ENCODE data around the gene ERBB3. TPM values are rescaled to one million over a fixed set of nuclear protein-coding genes. Genes with fewer than 3 reads are reported as not detected.
A peak's percentile ranks its signal among the peaks of the same experiment; 100 is the strongest.
"Not testable (repeated sequence)": the region's sequence is repeated elsewhere in the genome, so short reads cannot be mapped to it uniquely, and the experiment has no call there.

ERBB3 gene
- total RNA-seq, 4 donors from 2014 or later = 13.9 to 25.0 (median 19.0) TPM

DNA sequence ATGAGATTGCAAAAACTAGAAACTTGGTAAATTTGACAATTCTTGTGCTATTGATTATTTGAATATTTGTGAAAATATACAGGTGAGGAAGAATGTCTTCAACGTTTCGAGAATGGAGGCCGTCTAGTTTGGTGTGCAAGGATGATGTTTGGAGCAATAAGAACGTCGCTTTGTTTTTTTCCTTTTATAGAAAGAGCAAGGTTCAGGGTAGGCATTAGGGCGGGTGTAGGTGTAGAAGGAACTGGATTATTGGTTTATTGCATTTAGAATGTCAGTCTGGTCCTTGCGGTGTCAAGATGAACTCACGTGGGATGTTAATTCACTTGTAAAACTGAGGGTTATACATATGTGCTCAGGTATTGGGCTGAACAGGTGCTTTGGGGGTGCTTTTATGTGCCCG lies 37.1 kb upstream of the ERBB3 start:
- Histone ChIP-seq H3K27me3 (no peaks in the 10 kb centered on the region), H3K4me3 (peak overlapping the region; percentile 69 to 87 (median 82)), H3K36me3 (peaks cover 22 to 39% (median 31%) of the 10 kb centered on the region in 4 donors), H3K27ac (replicated peaks in 1 of 4) (peak overlapping the region; percentile 86 to 96 (median 89)), H3K9me3 (no peaks in the 10 kb centered on the region), H3K4me1 (peaks cover 15 to 27% (median 23%) of the 10 kb centered on the region in 4 donors)
- DNase-seq (ENCODE audit: extremely low spot score) = no peak
- WGBS = 53% methylated on average over 9 of the region's 9 CpGs
- TF ChIP-seq, protein P1, sequence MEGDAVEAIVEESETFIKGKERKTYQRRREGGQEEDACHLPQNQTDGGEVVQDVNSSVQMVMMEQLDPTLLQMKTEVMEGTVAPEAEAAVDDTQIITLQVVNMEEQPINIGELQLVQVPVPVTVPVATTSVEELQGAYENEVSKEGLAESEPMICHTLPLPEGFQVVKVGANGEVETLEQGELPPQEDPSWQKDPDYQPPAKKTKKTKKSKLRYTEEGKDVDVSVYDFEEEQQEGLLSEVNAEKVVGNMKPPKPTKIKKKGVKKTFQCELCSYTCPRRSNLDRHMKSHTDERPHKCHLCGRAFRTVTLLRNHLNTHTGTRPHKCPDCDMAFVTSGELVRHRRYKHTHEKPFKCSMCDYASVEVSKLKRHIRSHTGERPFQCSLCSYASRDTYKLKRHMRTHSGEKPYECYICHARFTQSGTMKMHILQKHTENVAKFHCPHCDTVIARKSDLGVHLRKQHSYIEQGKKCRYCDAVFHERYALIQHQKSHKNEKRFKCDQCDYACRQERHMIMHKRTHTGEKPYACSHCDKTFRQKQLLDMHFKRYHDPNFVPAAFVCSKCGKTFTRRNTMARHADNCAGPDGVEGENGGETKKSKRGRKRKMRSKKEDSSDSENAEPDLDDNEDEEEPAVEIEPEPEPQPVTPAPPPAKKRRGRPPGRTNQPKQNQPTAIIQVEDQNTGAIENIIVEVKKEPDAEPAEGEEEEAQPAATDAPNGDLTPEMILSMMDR (IDR thresholded peaks at IDR 0.05) = no peak
- no peak for TF ChIP-seq POLR2A (IDR thresholded peaks at IDR 0.05; ENCODE audit: low read depth)
- TF ChIP-seq EP300 (IDR thresholded peaks at IDR 0.05) = no peak
- TF ChIP-seq POLR2AphosphoS5 (IDR thresholded peaks at IDR 0.05) = no peak
- intact Hi-C loops (cut with DNase I) = no loop called here

DNA sequence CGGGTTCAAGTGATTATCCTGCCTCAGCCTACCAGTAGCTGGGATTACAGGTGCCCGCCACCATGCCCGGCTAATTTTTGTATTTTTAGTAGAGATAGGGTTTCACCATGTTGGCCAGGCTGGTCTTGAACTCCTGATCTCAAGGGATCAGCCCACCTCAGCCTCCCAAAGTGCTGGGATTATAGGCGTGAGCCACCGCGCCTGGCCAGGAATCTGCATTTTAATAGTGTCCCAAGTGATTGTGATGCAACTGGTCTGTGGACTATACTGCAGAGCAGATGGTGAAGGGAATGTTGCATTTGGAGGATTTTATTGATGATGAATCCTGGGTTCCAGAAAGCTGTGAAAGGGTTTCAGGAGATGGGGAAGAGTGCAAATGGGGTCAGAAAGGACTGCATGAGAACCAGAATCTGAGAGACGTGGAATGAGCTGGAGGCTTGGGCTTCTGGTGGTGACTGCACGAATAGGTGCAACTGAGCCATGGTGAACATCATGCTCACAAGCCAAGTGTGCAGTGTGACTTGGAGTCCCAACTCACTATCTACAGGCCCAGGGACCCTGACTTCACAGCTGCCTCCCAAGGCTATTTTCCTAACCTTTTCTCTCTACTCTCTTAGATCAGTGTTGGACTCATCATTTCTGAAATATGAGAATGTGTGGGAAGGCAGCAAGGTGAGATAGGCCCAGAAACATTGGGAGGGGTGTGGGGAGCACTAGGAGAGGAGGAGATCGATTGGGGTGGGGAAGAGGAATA lies 33.8 kb upstream of the ERBB3 start:
- no peaks in the 10 kb centered on the region for H3K9me3 ChIP-seq
- intact Hi-C loops (cut with DNase I) = loop anchor here (5.0 kb wide), 1 partner anchor 56 kb away; the partner anchor contains the start of gene PA2G4
- peak overlapping the region in 3 of 4 donors; percentile 9 to 58 (median 11) for H3K27ac ChIP-seq (replicated peaks in 1 of 4)
- no peaks in the 10 kb centered on the region for H3K27me3 ChIP-seq
- TF ChIP-seq POLR2AphosphoS5 (IDR thresholded peaks at IDR 0.05) (no peak), POLR2A (IDR thresholded peaks at IDR 0.05; ENCODE audit: low read depth) (no peak), EP300 (IDR thresholded peaks at IDR 0.05) (no peak)
- TF ChIP-seq, protein P1 (IDR thresholded peaks at IDR 0.05) = no peak
- peaks cover 10 to 22% (median 18%) of the 10 kb centered on the region in 4 donors for H3K4me1 ChIP-seq
- peaks cover 22 to 34% (median 30%) of the 10 kb centered on the region in 4 donors for H3K36me3 ChIP-seq
- H3K4me3 ChIP-seq = no peak overlapping the region
- 81% methylated on average over 9 of the region's 9 CpGs for WGBS
- DNase-seq (ENCODE audit: extremely low spot score) = no peak

DNA sequence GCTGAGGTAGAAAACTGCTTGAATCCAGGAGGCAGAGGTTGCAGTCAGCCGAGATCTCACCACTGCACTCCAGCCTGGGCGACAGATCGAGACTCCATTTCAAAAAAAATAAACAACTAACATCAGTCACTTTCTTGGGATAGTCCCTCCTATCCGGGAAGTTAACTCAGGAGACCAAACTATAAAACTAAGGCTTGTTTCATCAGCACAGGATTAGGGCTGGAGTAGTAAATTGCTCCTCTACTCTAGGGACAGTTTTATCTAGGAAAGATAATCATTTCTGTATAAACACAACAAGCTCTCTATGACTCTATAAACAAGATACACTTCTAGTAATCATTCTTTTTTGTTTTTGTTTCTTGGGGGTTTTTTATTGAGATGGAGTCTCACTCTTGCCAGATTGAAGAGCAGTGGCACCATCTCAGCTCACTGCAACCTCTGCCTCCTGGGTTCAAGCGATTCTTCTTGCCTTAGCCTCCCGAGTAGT lies 26.5 kb upstream of the ERBB3 start:
- no peak for DNase-seq (ENCODE audit: extremely low spot score)
- no peaks in the 10 kb centered on the region for H3K4me1 ChIP-seq
- no peak overlapping the region for H3K27ac ChIP-seq (replicated peaks in 1 of 4)
- no peaks in the 10 kb centered on the region for H3K9me3 ChIP-seq
- intact Hi-C loops (cut with DNase I) = no loop called here
- no peaks in the 10 kb centered on the region for H3K36me3 ChIP-seq
- no peak overlapping the region for H3K4me3 ChIP-seq
- WGBS = 83% methylated on average over 6 of the region's 6 CpGs
- no peaks in the 10 kb centered on the region for H3K27me3 ChIP-seq
- TF ChIP-seq POLR2AphosphoS5 (IDR thresholded peaks at IDR 0.05) (no peak), EP300 (IDR thresholded peaks at IDR 0.05) (no peak), POLR2A (IDR thresholded peaks at IDR 0.05; ENCODE audit: low read depth) (no peak)
- TF ChIP-seq, protein P1 (IDR thresholded peaks at IDR 0.05) = no peak

DNA sequence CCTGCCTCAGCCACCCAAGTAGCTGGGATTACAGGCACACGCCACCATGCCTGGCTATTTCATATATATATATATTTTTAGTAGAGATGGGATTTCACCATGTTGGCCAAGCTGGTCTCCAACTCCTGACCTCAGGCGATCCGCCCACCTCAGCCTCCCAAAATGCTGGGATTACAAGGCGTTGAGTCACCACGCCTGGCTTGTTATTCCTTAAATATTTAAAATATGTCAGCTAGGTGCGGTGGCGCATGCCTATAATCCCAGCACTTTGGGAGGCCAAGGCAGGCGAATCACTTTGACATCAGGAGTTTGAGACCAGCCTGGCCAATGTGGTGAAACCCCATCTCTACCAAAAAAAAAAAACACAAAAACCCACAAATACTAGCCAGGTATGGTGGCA lies 20.0 kb upstream of the ERBB3 start:
- H3K4me1 ChIP-seq; H3K4me3 ChIP-seq; DNase-seq (ENCODE audit: extremely low spot score); H3K36me3 ChIP-seq; H3K27ac ChIP-seq (replicated peaks in 1 of 4); H3K9me3 ChIP-seq; intact Hi-C loops (cut with DNase I): not testable (repeated sequence)
- 96% methylated on average over 8 of the region's 8 CpGs for WGBS
- peaks cover 0 to 11% (median 0%) of the 10 kb centered on the region in 4 donors for H3K27me3 ChIP-seq

DNA sequence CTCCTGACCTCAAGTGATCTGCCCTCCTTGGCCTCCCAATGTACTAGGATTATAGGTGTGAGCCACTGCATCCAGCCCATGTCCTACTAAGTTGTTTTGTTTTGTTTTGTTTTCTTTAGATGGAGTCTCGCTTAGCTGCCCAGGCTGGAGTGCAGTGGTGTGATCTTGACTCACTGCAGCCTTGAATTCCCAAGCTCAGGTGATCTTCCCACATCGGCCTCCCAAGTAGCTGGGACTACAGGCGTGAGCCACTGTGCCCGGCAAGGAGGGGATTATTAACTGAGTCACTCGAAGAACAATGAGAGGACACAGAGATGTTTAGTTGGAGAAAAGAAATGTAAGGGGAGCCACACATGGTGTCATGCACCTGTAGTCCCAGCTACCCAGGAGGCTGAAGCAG lies 18.0 kb upstream of the ERBB3 start:
- no peaks in the 10 kb centered on the region for H3K4me1 ChIP-seq
- WGBS = 70% methylated on average over 5 of the region's 5 CpGs
- H3K9me3 ChIP-seq = no peaks in the 10 kb centered on the region
- DNase-seq (ENCODE audit: extremely low spot score) = no peak
- H3K36me3 ChIP-seq = no peaks in the 10 kb centered on the region
- TF ChIP-seq POLR2A (IDR thresholded peaks at IDR 0.05; ENCODE audit: low read depth) = no peak
- no peak for TF ChIP-seq EP300 (IDR thresholded peaks at IDR 0.05)
- TF ChIP-seq, protein P1 (IDR thresholded peaks at IDR 0.05) = no peak
- TF ChIP-seq POLR2AphosphoS5 (IDR thresholded peaks at IDR 0.05) = no peak
- H3K27me3 ChIP-seq = peaks cover 0 to 11% (median 0%) of the 10 kb centered on the region in 4 donors
- intact Hi-C loops (cut with DNase I) = no loop called here
- no peak overlapping the region for H3K27ac ChIP-seq (replicated peaks in 1 of 4)
- no peak overlapping the region for H3K4me3 ChIP-seq
